Stimulated activated CD4-positive, alpha-beta T cell treated with anti-CD3 and anti-CD28 coated beads, Interleukin-1b, Interleukin-23, amount 100 ng/mL, for 1 hour (primary cell): ENCODE results near the gene PRDM16.

Source experiments
- DNase-seq, 2 donors: peaks; one replicate each; pipeline ENCODE4 v3.0.0-alpha.2; 2020; ENCODE audit warnings: low read depth in 2 of 2

Gene PRDM16

DNA sequence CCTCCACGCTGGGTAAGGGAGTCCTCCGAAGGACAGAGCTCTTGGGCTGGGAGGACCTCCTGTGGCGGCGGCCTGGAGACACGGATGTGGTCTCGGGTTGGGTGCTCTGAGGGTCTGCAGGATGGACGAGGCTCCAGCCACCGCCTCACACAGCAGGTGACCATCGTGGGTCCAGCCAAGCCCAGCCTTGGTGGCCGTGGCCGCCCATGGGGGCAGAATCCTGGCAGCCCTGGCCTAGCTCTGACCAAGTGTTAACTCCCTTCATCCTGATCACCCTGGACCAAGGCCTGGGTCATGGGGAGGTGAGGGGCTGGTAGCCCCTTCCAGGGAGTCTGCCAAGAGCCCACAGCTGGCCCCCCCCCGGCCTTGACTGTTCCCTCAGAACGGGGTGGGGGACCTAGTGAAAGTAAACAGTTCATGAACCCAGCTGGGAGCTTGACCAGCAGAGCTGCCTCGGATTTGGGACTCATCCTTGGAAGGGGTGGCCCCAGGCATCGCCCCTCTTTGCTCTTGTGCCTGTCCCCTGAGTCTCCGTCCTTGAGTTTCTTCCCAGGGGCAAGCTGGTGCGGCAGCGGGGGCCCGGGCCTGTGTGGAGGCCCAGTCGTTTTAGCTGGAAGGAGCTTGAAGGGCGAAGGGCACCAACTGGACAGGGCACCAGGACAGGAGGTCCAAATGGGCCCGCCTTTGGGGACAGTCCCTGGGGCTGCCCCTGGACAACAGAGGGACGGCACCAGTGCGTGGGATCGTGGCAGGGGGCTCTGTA is 403.3 kb downstream of the PRDM16 start:
- no peak for DNase-seq

DNA sequence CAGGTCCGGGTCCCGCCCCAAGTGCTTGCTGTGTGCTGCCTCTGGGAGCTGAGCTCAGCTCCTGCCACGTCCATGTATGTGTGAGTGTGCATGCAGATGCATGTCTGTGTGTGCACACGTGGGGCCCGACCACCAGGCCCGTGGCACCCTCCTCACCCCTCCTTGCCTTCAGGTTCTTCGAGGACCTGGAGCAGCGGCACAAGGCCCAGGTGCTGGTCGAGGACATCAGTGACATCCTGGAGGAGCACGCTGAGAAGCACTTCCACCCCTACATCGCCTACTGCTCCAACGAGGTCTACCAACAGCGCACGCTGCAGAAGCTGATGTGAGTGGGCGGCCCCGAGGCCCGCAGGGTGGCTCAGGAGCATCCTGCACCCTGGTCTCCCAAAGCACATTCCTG is 403.9 kb downstream of the PRDM16 start:
- DNase-seq = no peak

DNA sequence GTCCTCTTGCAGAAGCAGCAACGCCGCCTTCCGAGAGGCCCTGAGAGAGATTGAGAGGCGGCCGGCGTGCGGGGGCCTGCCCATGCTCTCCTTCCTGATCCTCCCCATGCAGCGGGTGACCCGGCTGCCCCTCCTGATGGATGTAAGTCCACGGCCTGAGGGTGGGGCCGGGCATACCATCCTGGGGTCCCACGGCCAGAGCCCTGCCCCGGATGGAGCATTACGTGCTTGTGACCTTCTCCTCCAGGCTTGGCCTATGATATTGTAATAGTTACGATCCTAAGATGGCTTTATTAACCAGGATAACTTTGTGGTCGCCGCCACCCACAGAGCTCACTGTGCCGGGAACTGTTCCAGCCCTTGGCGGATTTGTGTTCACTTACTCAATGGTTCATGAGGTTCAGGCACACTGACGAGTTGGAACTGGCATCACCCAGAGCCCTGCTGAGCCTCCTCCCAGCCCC is 404.4 kb downstream of the PRDM16 start:
- DNase-seq = no peak

DNA sequence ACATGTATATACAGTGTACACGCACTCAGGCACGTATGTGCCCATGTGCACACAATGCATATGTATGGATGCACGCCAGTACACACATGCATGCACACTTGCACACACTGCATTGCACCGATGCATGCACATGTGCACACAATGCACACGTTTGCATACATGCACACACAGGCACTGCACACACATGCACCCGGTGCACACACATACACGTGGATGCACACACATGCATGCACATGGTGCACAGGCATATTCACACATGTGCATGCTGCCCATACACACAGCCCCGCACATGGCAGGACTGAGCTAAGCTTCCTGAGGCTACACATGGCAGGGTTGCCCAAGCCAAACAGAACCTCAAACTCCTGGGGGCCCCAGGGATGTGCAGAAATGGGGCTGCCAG is 405.0 kb downstream of the PRDM16 start:
- DNase-seq = no peak

DNA sequence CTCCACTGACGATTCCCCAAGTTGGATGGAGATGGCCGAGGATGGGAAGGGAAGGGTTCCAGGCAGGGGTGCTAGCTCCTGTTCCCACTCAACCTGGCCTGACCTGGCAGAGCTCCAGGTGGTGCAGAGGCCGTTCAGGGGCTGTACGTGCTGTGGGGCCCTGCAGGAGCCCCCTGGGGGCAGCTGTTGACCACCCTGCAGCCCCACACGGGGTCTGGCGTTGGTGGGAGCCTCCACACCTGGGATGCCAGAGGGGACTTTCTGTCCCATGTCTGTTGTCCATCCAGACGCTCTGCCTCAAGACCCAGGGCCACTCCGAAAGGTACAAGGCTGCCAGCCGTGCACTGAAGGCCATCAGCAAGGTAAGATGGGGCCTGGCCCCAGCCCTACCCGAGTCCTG is 405.4 kb downstream of the PRDM16 start:
- no peak for DNase-seq

DNA sequence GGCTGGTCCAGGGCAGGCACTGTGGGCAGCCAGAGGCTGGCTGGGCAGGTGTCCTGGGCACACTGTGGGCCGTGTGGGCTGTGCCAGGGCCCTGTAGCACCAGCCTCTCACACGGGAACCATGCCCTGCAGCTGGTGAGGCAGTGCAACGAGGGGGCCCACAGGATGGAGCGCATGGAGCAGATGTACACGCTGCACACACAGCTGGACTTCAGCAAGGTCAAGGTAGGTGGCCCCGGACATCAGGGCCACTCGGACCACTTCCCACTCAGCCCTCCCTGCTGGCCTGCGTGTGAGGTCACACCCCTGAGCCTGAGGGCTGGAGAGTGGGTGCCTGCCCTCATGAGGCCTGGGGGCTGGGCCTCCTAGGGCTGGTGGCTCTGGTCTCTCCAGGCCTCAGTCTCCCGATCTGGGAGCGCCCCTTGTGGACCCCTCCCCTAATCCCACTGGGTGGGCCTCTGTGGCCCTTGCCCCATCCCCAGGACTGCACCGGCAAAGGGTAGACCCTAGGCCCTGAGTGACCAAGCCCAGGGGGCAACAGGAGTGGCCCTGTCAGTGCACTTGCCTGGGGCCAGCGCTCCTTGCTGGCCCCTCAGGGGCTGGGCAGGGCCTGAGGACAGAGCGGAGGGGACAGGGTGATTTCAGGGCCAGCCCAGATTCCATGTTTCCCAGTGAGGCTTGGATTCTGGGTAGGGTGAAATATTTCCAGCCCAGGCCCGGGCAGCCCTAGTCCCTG is 407.0 kb downstream of the PRDM16 start:
- DNase-seq = no peak

DNA sequence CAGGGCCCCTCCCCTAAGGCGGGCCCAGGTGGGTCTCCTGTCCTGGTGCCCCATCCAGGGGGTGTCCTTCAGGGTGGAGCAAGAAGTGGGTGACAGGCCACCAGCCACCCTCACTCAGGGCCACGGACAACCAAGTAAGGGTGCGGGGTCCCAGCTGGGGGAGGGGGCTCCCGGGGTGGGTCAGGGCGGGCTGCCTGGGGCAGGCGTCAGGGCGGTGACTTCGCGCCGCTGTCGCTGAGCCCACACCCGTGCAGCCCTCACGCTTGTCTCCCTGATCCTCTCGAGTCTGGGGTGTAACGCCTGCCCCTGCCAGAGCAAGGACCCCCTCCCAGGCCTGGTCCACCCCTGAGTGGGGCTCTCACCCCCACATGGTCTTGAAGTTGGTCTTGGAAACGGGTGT is 407.7 kb downstream of the PRDM16 start:
- DNase-seq = no peak

DNA sequence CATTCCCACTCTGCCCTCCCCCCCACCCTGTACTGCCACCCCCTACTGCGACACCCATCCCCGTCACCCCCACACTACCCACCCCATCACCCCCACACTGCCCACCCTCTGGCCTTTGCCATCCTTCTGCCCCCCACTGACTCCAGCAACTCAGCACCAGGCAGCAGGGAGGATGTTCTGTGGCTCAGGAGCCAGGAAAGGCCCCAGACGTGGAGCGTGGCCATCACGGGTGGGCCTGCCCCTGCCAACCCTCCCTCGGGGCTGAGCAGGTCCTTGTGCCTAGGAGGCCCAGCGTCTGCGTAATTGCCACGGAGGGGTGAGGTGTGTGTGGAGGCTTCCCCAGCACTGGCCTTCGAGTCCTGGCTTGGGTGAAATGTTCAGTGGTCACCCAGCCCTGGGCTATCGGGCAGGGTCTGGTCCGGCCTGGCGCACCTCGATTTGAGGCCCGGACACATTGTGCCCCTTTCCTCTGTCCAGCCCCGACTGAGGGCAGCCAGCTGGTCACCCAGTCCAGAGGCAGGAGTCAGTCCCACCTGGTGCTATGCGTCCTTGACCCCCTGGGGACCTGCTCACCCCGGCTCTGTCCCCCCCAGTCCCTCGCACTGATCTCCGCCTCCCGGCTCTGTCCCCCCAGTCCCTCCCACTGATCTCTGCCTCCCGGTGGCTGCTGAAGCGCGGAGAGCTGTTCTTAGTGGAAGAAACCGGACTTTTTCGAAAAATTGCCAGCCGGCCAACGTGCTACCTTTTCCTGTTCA is 408.4 kb downstream of the PRDM16 start:
- DNase-seq = no peak

DNA sequence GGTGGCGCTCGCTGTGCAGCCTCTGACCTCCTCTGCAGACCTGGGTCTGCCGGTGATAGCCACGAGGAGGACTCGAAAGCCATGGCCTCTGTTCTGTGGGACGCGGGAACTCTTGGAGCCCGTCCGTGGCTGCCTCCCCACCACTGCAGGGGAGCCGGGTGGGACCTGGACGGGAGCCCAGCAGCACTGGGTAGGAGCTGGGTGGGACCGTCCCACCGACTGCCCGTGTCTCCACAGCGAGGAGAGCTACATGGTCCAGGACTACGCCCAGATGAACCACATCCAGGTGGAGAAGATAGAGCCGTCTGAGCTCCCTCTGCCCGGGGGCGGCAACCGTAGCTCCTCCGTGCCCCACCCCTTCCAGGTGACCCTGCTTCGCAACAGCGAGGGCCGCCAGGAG is 409.2 kb downstream of the PRDM16 start:
- DNase-seq = no peak

DNA sequence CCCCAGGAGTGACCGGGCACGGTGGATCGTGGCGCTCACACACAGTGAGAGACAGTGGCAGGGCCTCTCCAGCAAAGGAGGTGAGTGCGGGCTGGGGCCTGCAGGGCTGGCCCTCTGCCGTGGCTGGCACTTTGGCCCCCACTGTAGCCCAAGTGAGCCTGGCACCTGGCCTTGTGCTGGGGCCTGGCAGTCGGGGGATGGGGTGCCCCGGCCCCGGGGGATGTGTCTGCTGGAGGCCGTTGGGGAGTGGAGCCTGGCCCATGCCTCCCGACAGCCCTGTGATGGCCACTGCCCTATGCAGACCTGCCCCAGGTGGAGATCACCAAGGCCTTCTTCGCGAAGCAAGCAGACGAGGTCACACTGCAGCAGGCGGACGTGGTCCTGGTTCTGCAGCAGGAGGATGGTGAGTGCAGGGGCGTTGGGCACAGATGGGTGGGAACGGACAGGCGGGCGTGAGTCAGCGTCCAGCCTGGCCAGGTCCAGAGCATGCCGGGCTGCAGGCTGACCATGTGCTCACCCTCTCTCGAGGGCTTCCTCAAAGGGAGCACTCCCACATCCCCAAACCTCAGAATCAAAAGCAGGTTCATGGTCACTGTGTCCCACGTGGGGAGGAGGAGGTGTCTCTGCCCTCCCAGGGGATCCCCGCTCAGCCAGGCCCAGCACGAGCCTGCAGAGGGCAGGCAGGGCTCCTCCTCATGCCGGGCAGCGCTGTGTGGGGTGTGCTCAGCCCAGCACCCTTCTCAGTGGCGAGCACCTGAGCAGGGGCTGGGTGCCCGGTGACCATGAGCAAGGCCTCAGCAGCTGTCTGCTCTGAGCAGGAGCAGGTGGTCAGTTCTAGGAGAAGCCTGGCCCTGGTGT is 410.7 kb downstream of the PRDM16 start:
- DNase-seq = no peak

DNA sequence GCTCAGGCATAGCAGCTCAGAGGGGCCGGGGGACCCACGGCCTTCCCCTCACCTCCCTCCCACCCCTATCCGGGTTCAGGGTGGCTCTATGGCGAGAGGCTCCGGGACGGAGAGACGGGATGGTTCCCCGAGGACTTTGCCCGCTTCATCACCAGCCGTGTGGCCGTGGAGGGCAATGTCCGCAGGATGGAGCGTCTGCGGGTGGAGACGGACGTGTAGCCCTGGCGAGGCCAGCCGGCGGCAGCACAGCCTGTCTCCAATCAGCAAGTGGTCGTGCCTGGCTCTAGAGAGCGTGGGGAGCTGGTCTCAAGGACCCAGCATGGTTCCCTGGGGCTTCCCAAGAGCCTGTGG is 411.3 kb downstream of the PRDM16 start:
- DNase-seq = no peak

DNA sequence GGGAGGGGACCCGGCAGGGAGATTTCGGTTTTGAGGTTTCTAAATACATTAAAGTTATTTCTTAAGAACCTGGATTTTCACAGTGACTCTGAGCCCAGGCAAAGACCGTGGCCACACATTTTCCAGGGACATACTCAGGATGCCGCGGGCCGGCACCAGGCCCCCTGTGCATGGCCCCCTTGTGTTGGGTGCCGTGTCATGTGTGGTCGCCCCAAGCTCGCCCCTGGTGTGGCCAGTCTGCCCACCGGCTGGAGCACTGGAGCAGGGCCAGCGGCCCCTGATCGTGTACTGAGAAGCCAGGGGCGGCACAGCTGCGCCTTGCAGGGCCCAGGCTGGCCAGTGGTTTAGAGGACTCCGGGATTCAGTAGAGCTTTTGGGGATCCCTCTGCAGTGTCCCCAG is 412.0 kb downstream of the PRDM16 start:
- no peak for DNase-seq

DNA sequence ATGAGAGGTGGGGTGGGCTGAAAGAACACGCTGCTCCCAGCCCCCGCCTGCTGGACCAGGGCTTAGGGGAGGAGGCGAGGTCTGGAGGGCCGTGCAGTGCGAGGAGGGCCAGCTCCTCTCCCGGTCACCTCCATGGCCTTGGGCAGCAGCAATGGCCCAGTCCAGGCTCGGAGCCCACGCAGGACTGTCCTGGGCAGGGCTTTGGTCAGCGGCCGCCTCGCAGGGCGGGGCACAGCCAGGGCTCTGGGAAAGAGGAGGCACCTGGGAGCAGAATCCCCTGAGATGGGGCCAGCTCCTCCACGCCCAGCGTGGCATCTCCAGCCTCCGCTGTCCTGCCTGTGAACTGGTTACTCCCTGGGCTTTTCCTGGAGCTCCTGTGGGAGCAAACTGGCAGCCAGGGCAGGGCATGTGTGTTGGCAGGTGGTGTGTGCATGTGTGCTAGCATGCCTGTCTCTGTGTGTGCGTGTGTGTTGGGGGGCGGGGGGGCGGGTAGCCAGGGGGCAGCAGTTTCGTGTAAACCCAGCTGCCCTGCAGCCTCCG is 412.9 kb downstream of the PRDM16 start:
- DNase-seq = no peak

DNA sequence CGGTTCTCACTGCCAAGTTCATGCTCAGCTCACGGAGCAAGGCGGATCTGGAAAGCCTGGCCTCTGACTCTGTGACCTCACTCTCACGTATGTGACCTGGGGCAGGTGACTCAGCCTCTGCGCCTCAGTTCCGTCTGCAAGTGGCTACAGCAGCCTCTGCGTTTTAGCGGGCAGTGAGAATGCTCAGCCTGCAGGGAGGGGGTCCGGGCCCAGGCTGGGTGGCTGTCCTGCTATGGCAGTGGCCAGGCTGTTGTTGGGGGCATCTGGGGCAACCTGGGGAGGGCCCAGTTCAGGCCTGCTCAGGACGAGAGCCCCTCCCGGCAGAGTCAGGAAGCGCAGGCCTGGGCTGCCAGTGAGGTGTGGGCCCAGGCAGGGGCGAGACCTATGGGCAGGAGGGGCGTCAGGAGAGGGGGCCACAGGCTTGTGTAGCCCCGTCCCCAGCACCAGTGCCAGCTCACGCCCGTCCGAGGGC is 413.4 kb downstream of the PRDM16 start:
- no peak for DNase-seq

DNA sequence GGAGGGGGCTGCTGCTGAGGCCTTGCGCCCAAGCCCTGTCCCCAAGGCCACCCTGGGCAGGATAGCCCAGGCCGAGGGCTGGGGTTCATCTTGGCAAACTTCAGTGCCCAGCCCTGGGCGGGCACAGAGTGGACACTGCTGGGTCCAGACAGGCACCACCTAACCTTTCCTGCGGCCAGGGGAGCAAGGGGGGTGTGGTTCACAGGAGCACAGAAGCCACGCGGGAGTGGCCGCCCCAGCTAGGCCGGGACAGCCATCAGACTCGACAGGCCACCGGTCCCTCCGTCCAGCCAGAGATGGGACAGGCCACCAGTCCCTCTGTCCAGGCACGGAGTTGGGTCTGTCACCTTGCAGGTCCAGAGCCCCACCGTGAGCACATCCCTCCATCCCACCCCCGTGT is 414.4 kb downstream of the PRDM16 start:
- DNase-seq = no peak

DNA sequence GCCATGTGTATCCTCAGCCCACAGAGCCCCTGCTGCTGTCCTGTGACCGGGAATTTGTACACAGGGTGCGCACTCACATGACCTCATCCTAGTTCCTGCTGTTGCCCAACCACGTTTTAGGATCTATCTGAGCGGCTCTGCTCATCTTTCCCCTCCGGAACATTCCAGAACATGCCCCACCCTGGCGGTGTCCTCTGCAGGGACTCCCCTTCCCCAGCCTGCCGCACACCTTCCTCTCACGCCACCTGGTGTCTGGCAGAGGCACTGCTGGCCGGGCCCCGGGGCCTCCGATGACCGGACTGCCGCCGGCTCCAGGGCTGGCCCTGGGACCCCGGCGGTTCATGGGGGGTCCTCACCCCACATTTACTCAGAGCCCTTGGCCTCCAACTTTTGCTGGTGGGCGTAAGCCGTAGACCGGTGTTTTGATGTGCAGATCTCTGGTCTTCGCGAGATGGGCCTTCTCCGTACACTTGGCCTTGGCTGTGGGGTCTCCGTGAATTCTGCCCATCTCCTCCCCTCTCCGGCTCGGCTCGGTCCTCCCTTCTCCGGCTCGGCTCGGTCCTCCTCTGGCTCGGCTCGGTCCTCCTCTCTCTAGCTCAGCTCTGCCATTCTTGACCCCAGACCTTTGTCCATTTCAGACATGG is 414.9 kb downstream of the PRDM16 start:
- peak in 1 of 2 donors; percentile 35 for DNase-seq

DNA sequence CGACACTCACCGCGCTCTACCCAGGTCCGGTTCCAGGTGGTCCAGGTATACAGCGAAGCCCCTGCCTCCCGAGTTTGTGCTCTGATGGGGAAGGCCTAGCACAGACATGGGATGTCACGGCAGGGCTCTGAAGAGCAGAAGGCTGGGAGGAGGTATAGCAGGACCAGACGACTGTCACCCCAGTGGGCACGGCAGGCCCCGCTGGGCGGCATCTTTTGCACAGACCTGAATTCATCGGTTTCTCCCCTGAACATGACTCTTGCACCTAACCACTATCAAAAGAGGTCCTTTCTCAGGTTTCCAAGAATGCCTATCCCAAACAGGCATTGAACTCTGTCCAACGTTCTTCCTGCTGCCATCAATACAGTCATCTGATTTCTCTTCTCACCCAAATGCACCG is 416.0 kb downstream of the PRDM16 start:
- no peak for DNase-seq
